ENCODE data around the gene VWC2L. TPM values are rescaled to one million over a fixed set of nuclear protein-coding genes. Genes with fewer than 3 reads are reported as not detected.

Gene VWC2L
- total and polyA plus RNA-seq, 10 donors, result not detected

DNA sequence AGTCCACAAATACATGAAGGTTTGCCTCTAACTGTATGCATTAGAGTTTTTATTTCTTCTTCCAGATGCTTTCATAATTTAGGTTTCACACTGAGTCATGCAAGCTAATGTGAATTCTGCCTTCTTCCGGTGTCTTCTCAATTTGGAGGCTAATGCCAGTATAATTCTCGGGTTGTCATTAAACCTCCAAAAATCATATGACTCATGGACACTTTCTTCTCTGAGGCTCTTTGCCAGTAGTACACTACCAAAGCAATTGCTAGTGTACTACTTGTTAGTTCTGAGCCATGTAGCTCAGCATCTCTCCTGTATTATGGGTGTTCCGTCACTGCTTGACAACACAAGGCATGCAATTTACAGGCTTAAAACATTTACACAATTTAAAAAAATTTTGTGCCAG lies 137.1 kb downstream of the VWC2L start:
- Histone ChIP-seq H3K9me3 (no peaks in the 10 kb centered on the region), H3K36me3 (no peaks in the 10 kb centered on the region), H3K27me3 (replicated peaks in 1 of 7) (no peaks in the 10 kb centered on the region), H3K4me1 (no peaks in the 10 kb centered on the region), H3K27ac (no peak overlapping the region), H3K4me3 (no peak overlapping the region)
- intact Hi-C loops (cut with DNase I; ENCODE audit: low total_unique reads), result no loop called here
- DNase-seq, result no peak
- TF ChIP-seq, protein P1, sequence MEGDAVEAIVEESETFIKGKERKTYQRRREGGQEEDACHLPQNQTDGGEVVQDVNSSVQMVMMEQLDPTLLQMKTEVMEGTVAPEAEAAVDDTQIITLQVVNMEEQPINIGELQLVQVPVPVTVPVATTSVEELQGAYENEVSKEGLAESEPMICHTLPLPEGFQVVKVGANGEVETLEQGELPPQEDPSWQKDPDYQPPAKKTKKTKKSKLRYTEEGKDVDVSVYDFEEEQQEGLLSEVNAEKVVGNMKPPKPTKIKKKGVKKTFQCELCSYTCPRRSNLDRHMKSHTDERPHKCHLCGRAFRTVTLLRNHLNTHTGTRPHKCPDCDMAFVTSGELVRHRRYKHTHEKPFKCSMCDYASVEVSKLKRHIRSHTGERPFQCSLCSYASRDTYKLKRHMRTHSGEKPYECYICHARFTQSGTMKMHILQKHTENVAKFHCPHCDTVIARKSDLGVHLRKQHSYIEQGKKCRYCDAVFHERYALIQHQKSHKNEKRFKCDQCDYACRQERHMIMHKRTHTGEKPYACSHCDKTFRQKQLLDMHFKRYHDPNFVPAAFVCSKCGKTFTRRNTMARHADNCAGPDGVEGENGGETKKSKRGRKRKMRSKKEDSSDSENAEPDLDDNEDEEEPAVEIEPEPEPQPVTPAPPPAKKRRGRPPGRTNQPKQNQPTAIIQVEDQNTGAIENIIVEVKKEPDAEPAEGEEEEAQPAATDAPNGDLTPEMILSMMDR (IDR thresholded peaks at IDR 0.05 in 8 of 11, conservative IDR thresholded peaks at IDR 0.05 in 3 of 11), result no peak
- 51 to 63% (median 58%) methylated on average over 3 of the region's 3 CpGs for WGBS, 5 donors

GRCh38 chr2:214549946-214550345 lies 139.1 kb downstream of the VWC2L start:
- H3K27ac ChIP-seq, result no peak overlapping the region
- no peaks in the 10 kb centered on the region for H3K4me1 ChIP-seq
- WGBS, 5 donors, result 76 to 90% (median 82%) methylated on average over 2 of the region's 2 CpGs
- H3K4me3 ChIP-seq, result no peak overlapping the region
- no peak for DNase-seq
- TF ChIP-seq, protein P1 (IDR thresholded peaks at IDR 0.05 in 8 of 11, conservative IDR thresholded peaks at IDR 0.05 in 3 of 11), result no peak
- TF ChIP-seq POLR2AphosphoS5 (IDR thresholded peaks at IDR 0.05) (no peak), POLR2A (IDR thresholded peaks at IDR 0.05) (no peak)
- H3K27me3 ChIP-seq (replicated peaks in 1 of 7), result no peaks in the 10 kb centered on the region
- intact Hi-C loops (cut with DNase I; ENCODE audit: low total_unique reads), result no loop called here
- H3K36me3 ChIP-seq, result no peaks in the 10 kb centered on the region
- no peaks in the 10 kb centered on the region for H3K9me3 ChIP-seq

DNA sequence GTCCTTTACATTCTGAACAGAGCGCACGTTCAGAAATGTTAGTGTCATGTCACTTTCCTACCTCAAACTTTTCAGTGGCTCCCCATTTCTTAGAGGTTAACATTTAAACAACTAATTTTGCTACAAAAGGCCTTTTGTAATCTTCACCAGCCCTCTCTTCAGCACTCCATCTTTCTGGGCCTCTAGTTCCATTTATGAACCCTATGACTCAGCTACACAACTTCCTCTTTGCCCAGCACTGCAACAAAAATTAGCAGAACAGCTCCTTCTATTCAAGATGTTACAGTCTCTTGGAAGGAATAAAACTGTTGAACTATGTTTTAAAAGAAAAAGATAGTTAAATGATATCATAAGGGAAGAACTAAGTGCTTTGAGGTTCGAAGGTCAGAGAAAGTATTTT lies 139.9 kb downstream of the VWC2L start:
- TF ChIP-seq, protein P1 (IDR thresholded peaks at IDR 0.05 in 8 of 11, conservative IDR thresholded peaks at IDR 0.05 in 3 of 11), result no peak
- Histone ChIP-seq H3K9me3 (no peaks in the 10 kb centered on the region), H3K4me3 (no peak overlapping the region), H3K27ac (no peak overlapping the region), H3K4me1 (no peaks in the 10 kb centered on the region), H3K27me3 (replicated peaks in 1 of 7) (no peaks in the 10 kb centered on the region), H3K36me3 (no peaks in the 10 kb centered on the region)
- DNase-seq, result no peak
- intact Hi-C loops (cut with DNase I; ENCODE audit: low total_unique reads), result no loop called here
- WGBS, 5 donors, result 67 to 72% (median 71%) methylated on average over 3 of the region's 3 CpGs

DNA sequence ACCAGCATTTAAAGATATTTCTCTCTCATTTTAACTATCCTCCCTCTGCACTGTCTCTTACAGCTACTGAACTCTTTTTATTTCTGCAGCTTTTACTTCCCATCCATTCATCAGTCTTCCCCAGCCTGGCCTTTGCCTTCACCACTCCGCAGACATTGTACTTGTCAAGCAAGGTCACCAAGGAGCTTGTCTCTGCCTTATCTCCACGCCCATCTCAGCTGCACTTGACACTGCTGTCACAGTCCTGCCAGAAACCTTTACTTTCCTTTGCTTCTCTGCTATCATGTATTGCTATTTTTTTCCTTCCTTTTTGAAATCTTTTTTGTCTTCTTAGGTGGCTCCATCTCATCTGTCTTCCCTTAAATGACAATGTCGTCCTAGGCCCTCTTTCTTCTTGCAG lies 147.0 kb downstream of the VWC2L start:
- 66 to 79% (median 75%) methylated on average over 3 of the region's 3 CpGs for WGBS, 5 donors
- no peaks in the 10 kb centered on the region for H3K36me3 ChIP-seq
- H3K9me3 ChIP-seq, result no peaks in the 10 kb centered on the region
- TF ChIP-seq, protein P1 (IDR thresholded peaks at IDR 0.05 in 8 of 11, conservative IDR thresholded peaks at IDR 0.05 in 3 of 11), result no peak
- TF ChIP-seq POLR2AphosphoS5 (IDR thresholded peaks at IDR 0.05) (no peak), POLR2A (IDR thresholded peaks at IDR 0.05) (no peak)
- intact Hi-C loops (cut with DNase I; ENCODE audit: low total_unique reads), result no loop called here
- no peaks in the 10 kb centered on the region for H3K27me3 ChIP-seq (replicated peaks in 1 of 7)
- no peaks in the 10 kb centered on the region for H3K4me1 ChIP-seq
- no peak for DNase-seq
- no peak overlapping the region for H3K4me3 ChIP-seq
- H3K27ac ChIP-seq, result no peak overlapping the region

Data from spleen (tissue), 11 donors.